ENCODE data around the gene PRDX6. TPM values are rescaled to one million over a fixed set of nuclear protein-coding genes. Genes with fewer than 3 reads are reported as not detected.

PRDX6 gene
- total and polyA plus RNA-seq, 2 donors (not counting 3 experiments of a cell fraction or from before 2014, with no cell fraction given), result 145 to 288 TPM

- Histone ChIP-seq H3K27me3 (ENCODE audit: control insufficient read depth in 2 of 2, insufficient read depth in 2 of 2, low read length in 2 of 2) (no peaks in the 10 kb centered on the region), H3K36me3 (ENCODE audit: control insufficient read depth in 2 of 2, extremely low read depth in 1 of 2, insufficient read depth in 2 of 2, low read length in 2 of 2) (no peaks in the 10 kb centered on the region), H3K4me2 (ENCODE audit: insufficient read depth, low read length) (peak overlapping the region; percentile 73), H3K27ac (ENCODE audit: insufficient read depth, low read depth, low read length) (no peak overlapping the region), H2AFZ (ENCODE audit: low read depth, low read length) (no peak overlapping the region), H3K79me2 (ENCODE audit: control insufficient read depth, insufficient read depth, low read length) (no peaks in the 10 kb centered on the region), H3K4me3 (replicated peaks in 1 of 3; ENCODE audit: insufficient read depth in 1 of 3, low read depth in 1 of 3, low read length in 3 of 3) (no peak overlapping the region), H4K20me1 (replicated peaks; ENCODE audit: control insufficient read depth, extremely low read depth, insufficient read depth, low read length) (no peaks in the 10 kb centered on the region), H3K4me1 (ENCODE audit: control insufficient read depth, extremely low read depth, insufficient read depth, low read length) (peaks cover 12% of the 10 kb centered on the region), H3K9ac (replicated peaks; ENCODE audit: extremely low read depth, insufficient read depth, low read length) (no peak overlapping the region), H3K9me3 (replicated peaks; ENCODE audit: control insufficient read depth, insufficient read depth, low read length) (no peaks in the 10 kb centered on the region), H3K9me1 (replicated peaks; ENCODE audit: control insufficient read depth, extremely low read depth, insufficient read depth, low read length) (no peaks in the 10 kb centered on the region)
- BruUV-seq (replicated peaks), result no TSS peak
- dilution Hi-C loops (cut with MboI; ENCODE audit: extremely low pct_ligation_motif_present, low sequenced_read_pairs), result no loop called here
- no peak for TF ChIP-seq MYC (IDR thresholded peaks at IDR 0.05; ENCODE audit: low read depth, low read length)
- TF ChIP-seq JUN (IDR thresholded peaks at IDR 0.05; ENCODE audit: borderline replicate concordance, insufficient read depth, insufficient read length, low read depth), result no peak
- TF ChIP-seq CTCF (IDR thresholded peaks at IDR 0.05; ENCODE audit: extremely low read depth in 1 of 2, insufficient read depth in 1 of 2, low read depth in 1 of 2, low read length in 2 of 2), result no peak
- TF ChIP-seq GATA2 (IDR thresholded peaks at IDR 0.05; ENCODE audit: insufficient read depth, insufficient read length, low read depth, low read length), result no peak
- TF ChIP-seq EZH2 (IDR thresholded peaks at IDR 0.05; ENCODE audit: borderline replicate concordance, low read depth, low read length, severe bottlenecking), result no peak
- TF ChIP-seq MAX (IDR thresholded peaks at IDR 0.05; ENCODE audit: insufficient read depth, insufficient read length), result no peak
- no peak for TF ChIP-seq POLR2A (IDR thresholded peaks at IDR 0.05; ENCODE audit: low read depth, low read length)
- no peak for TF ChIP-seq POLR2AphosphoS5 (IDR thresholded peaks at IDR 0.05; ENCODE audit: insufficient read depth, low read depth, low read length)
- TF ChIP-seq FOS (IDR thresholded peaks at IDR 0.05; ENCODE audit: borderline replicate concordance, insufficient read depth, low read length), result no peak
- ChIA-PET CTCF (interaction anchor here (1.2 to 3.6 kb wide), 11 partner anchors 8 to 787 kb away, joined by 5 to 49 read pairs (median 12); partner anchors contain the start of genes CENPL, DARS2, GAS5 and KLHL20), POLR2A (interaction anchor here (1.1 kb wide), 1 partner anchor 393 kb away, joined by 3 read pairs; the partner anchor contains the start of gene DARS2)
- intact Hi-C loops (cut with micrococcal nuclease), result loop anchor here (1.0 to 2.0 kb wide), 7 partner anchors 47 to 786 kb away; partner anchors contain the start of genes CENPL, DARS2, KLHL20 and PRDX6
- FAIRE-seq, result no peak
- no peak for DNase-seq (ENCODE audit: low read depth, low spot score)
These were observed 46.3 kb upstream of the PRDX6 start for GRCh38 chr1:173430677-173431303.
